Dendritic cell treated with granulocyte-macrophage colony-stimulating factor and Interleukin-4, amounts not matched to agents 40 ng/mL and 50 ng/mL, for 4 days (primary cell): ENCODE results near the gene CEMIP.
"Not testable (repeated sequence)": the region's sequence is repeated elsewhere in the genome, so short reads cannot be mapped to it uniquely, and the experiment has no call there.

ENCODE experiments used
- H3K27ac Mint-ChIP-seq: one replicate; pipeline ENCODE4 v1.8.0; 2022; ENCODE audit warnings: mild to moderate bottlenecking, mixed read lengths
- H3K27me3 Mint-ChIP-seq: one replicate; pipeline ENCODE4 v1.8.0; 2022; ENCODE audit warnings: mild to moderate bottlenecking, mixed read lengths
- H3K36me3 Mint-ChIP-seq: one replicate; pipeline ENCODE4 v1.8.0; 2022; ENCODE audit warnings: low read depth, mixed read lengths
- H3K4me1 Mint-ChIP-seq: one replicate; pipeline ENCODE4 v1.8.0; 2022; ENCODE audit warnings: low read depth, mixed read lengths
- H3K4me3 Mint-ChIP-seq: one replicate; pipeline ENCODE4 v1.8.0; 2022; ENCODE audit warnings: mild to moderate bottlenecking, moderate library complexity, mixed read lengths
- H3K9me3 Mint-ChIP-seq: one replicate; pipeline ENCODE4 v1.8.0; 2022; ENCODE audit warnings: mixed read lengths
- intact Hi-C: fragments of 100-400 bp; cut with micrococcal nuclease; formaldehyde crosslinking; loops from one replicate; pipeline ENCODE4 v1.15.0; 2022

Gene CEMIP

DNA sequence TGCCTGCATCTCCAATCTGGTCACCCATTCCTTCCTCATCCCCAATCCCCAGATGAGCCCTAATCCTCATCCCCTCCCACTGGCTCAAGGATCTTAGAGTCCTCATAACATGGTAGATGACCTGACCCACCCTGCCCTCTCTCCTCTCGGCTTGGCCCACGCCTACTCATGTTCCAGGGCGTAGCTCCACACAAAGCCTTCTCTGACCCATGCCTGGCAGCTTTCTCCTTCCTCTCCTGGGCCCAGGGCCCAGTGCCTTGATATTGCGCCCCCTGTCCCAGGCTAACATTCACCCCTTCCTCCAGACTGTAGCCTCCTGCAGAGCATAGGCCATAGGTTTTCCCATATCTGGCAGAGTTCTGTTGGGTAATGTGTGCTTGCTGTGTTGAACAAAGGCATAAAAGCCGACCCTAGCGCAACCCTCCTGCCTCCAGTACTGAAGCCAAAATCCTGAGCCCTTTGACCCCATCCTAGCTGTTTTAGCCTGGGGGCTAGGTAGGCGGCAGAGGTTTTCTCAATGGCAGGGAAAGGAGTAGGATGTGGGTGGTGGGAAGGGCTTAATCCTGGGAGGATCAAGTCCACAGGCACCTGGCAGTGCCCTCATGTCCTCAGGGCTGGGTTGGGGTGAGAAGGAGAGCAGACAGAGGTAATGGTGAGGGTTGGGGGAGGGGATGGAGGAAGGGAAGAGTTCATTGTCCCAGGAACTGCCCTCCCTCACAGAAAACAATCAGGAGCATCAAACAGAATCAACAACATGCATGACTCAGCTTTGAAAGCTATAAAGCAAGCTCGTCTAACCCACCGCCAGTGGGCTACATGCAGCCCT, 175.0 kb downstream of the CEMIP start:
- H3K36me3 Mint-ChIP-seq: peaks cover 49% of the 10 kb centered on the region
- H3K27ac Mint-ChIP-seq: no peak overlapping the region
- peaks cover 26% of the 10 kb centered on the region for H3K4me1 Mint-ChIP-seq
- H3K9me3 Mint-ChIP-seq: no peaks in the 10 kb centered on the region
- H3K27me3 Mint-ChIP-seq: no peaks in the 10 kb centered on the region
- intact Hi-C loops: no loop called here
- H3K4me3 Mint-ChIP-seq: no peak overlapping the region

DNA sequence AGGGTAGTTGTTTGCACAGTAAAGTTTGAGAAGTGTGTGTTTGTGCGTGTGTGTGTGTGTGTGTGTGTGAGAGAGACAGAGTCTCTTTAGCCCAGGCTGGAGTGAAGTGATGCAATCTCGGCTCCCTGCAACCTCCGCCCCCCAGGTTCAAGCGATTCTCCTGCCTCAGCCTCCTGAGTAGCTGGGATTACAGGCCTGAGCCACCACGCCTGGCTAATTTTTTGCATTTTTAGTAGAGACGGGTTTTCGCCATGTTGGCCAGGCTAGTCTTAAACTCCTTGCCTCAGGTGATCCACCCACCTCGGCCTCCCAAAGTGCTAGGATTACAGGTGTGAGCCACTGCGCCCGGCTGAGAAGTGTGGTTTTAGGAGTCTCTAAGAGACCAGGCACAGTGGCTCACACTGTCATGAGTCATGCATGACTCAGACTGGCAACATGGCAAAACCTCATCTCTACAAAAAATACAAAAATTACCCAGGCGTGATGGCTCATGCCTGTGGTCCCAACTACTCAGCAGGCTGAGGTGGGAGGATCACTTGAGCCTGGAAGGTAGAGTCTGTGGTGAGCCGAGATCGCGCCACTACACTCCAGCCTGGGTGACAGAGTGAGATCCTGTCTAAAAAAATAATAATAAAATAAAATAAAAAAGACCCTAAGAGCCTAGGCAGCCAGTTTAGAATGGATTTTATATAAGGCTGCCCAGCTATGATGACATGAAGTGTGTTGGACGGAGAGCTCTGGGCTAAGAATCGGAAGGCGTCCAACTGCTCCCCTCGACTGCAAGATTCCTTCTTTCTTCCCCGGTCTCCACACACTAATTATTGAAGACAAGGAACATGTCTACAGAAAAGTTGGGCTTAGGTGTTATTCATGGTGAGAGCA, 176.6 kb downstream of the CEMIP start:
- peaks cover 26% of the 10 kb centered on the region for H3K4me1 Mint-ChIP-seq
- H3K27ac Mint-ChIP-seq, H3K27me3 Mint-ChIP-seq, H3K4me3 Mint-ChIP-seq, intact Hi-C loops, H3K9me3 Mint-ChIP-seq: not testable (repeated sequence)
- H3K36me3 Mint-ChIP-seq: peaks cover 48% of the 10 kb centered on the region

DNA sequence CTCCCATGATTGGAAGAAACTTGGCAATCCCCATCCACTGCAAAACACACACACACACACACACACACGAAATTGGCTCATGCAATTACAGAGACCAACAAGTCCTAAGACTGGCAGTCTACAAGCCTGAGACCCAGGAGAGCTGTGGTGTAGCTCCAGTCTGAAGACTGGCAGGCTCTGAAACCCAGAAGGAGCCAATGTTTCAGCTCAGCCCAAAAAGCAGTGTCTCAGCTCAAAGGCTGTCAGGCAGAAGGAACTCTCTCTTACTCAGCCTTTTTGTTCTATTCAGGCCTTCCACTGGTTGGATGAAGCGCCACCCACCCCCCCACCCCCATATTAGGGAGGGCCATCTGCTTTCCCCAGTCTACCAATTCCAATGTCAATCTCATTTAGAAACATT, 178.4 kb downstream of the CEMIP start:
- Mint-ChIP-seq H3K27me3 (no peaks in the 10 kb centered on the region), H3K36me3 (peaks cover 45% of the 10 kb centered on the region), H3K9me3 (no peaks in the 10 kb centered on the region), H3K4me3 (no peak overlapping the region), H3K4me1 (peaks cover 30% of the 10 kb centered on the region), H3K27ac (no peak overlapping the region)
- intact Hi-C loops: no loop called here

DNA sequence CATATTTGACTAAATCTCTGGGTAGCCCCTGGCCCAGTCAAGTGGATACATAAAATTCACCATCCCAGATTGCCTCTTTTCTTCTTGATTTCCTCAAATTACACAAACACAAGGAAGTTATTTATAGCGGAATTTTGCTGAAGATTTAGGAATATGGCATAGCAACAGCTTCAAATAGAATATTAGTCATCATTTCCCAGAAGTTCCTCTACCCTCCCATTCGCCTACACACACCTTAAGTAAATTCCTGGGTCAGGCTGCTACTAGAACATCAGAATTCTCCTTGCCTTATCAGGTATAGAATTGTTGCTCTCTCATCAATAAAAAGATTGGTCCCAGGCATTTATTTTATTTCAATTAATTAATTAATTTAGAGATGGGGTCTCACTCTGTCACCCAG, 178.8 kb downstream of the CEMIP start:
- intact Hi-C loops: no loop called here
- Mint-ChIP-seq H3K4me1 (peaks cover 34% of the 10 kb centered on the region), H3K36me3 (peaks cover 45% of the 10 kb centered on the region), H3K27ac (no peak overlapping the region), H3K4me3 (no peak overlapping the region), H3K9me3 (no peaks in the 10 kb centered on the region), H3K27me3 (no peaks in the 10 kb centered on the region)

DNA sequence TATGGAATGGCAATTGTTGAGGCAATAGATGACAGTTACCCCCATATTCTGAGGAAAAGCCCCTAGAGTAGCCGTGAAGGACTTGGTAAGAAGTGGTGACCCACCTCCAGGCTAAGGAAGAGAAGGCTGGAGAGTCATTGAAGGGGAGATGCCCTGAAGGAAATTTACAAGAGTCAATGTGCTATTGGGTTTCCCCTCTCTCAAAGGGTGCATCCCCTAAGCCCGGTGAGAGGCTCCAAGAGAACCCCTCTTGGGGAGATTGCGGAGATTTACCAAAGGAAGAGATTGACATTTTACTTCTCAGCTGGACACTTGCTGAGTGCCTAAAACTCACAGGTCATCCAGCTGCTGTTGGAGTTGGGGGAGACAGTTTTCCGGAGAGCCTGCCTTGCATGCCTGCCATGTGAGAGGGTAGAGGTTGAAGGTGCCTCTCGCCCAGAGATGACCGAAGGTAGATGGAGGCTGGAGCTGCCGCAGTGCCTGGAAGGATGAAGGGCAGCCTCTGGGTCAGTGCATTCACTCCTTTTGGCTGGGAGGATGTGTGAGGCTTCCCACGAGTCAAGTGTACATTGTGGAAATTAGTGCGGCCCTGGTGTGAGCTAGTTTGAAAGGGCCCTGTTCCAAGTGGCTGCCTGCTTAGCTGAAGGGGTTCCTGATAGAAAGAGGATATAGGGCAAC, 179.8 kb downstream of the CEMIP start:
- Mint-ChIP-seq H3K36me3 (peaks cover 47% of the 10 kb centered on the region), H3K4me1 (peaks cover 34% of the 10 kb centered on the region), H3K27me3 (no peaks in the 10 kb centered on the region), H3K4me3 (no peak overlapping the region), H3K27ac (no peak overlapping the region), H3K9me3 (no peaks in the 10 kb centered on the region)
- intact Hi-C loops: no loop called here

DNA sequence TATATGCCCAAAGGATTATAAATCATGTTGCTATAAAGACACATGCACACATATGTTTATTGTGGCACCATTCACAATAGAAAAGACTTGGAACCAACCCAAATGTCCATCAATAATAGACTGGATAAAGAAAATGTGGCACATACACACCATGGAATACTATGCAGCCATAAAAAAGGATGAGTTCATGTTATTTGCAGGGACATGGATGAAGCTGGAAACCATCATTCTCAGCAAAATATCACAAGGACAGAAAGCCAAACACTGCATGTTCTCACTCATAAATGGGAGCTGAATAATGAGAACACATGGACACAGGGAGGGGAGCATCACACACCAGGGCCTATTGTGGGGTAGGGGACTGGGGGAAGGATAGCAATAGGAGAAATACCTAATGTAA, 186.3 kb downstream of the CEMIP start:
- H3K27me3 Mint-ChIP-seq, H3K9me3 Mint-ChIP-seq, H3K4me3 Mint-ChIP-seq, H3K27ac Mint-ChIP-seq, H3K4me1 Mint-ChIP-seq: not testable (repeated sequence)
- intact Hi-C loops: loop anchor here (5.0 to 10.0 kb wide), 2 partner anchors 191 to 398 kb away; partner anchors contain the start of gene CEMIP
- H3K36me3 Mint-ChIP-seq: peaks cover 82% of the 10 kb centered on the region

DNA sequence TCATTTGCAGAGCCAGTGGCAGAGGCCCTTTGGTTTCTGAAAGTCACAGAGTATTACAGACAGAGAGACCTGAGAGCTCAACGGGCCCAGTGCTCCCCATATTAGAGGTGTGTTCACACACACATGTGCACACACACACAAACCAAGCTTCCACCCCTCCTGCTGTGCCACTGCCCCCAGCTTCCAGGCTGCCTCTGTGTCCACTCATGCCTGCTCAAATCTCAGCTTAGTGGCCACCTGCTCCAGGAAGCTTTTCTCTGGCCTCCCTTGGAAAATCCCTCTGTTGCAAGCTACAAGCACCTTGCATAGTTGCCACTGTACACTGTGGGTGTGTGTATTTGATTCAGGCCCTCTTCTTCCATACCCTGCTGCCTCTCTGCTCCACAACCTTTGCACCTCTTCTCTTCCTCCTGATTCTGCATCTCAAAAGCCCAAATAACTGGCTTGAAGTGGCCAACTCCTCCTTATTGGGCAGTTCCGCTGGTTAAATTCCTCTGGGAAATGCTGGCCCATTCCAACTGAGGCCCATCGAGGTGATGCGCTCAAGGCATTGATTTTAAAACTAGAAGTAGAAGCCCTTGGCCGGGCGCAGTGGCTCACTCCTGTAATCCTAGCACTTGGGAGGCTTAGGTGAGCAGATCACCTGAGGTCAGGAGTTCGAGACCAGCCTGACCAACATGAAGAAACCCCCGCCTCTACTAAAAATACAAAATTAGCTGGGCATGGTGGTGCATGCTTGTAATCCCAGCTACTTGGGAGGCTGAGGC, 187.4 kb downstream of the CEMIP start:
- peaks cover 84% of the 10 kb centered on the region for H3K36me3 Mint-ChIP-seq
- no peak overlapping the region for H3K27ac Mint-ChIP-seq
- no peak overlapping the region for H3K4me3 Mint-ChIP-seq
- intact Hi-C loops: loop anchor here (5.0 to 10.0 kb wide), 2 partner anchors 192 to 399 kb away; partner anchors contain the start of gene CEMIP
- H3K4me1 Mint-ChIP-seq: peaks cover 8% of the 10 kb centered on the region
- no peaks in the 10 kb centered on the region for H3K27me3 Mint-ChIP-seq
- H3K9me3 Mint-ChIP-seq: no peaks in the 10 kb centered on the region

DNA sequence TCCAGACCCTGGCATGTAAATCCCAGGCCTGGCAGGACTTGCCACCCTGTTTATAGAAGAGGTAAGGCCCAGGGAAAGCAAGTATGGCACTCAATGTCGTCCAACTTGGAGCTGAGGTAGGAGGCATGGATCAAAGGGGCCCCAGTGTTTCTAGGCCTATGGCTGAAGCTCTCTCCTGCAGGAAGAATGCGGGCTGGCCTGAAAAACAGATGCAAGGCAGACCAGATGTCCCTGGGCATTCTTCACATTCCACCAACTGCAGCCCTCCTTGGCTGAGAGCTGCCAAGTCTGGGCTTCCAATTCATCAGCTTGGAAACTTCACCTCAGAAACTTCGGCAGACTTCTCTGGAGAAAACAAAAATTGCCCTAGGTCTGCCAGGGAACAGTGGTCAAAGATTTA, 188.3 kb downstream of the CEMIP start:
- peaks cover 5% of the 10 kb centered on the region for H3K4me1 Mint-ChIP-seq
- no peaks in the 10 kb centered on the region for H3K27me3 Mint-ChIP-seq
- intact Hi-C loops: loop anchor here (5.0 to 10.0 kb wide), 2 partner anchors 193 to 400 kb away; partner anchors contain the start of gene CEMIP
- no peak overlapping the region for H3K27ac Mint-ChIP-seq
- H3K36me3 Mint-ChIP-seq: peaks cover 89% of the 10 kb centered on the region
- H3K9me3 Mint-ChIP-seq: no peaks in the 10 kb centered on the region
- no peak overlapping the region for H3K4me3 Mint-ChIP-seq

DNA sequence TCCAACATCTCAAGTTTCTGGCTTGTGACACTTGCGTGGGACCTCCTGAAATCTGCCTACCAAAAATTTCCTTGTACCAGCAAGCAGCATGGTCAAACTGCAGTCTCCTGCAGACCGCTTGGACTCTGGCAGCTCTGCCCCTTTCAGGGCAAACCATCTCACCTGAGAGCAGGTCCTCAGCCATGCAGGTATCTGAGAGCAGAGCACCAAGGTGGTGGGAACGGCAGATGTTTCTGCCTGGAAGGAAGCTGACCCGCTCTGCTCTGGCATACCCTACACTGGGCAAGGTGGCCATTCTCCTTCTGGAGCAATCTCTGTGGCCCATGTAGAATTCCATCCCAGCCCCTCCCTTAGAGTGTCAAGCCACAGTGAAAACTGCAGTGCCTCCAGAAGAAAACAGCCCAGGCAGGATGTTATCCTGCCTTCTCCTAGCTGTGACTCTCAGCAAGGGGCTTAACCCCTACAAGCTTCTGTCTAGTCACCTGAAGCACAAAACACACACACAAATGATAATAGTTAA, 188.9 kb downstream of the CEMIP start:
- Mint-ChIP-seq H3K27ac (no peak overlapping the region), H3K36me3 (peaks cover 89% of the 10 kb centered on the region), H3K27me3 (no peaks in the 10 kb centered on the region), H3K4me3 (no peak overlapping the region), H3K9me3 (no peaks in the 10 kb centered on the region), H3K4me1 (no peaks in the 10 kb centered on the region)
- intact Hi-C loops: loop anchor here (5.0 to 10.0 kb wide), 2 partner anchors 193 to 401 kb away; partner anchors contain the start of gene CEMIP

DNA sequence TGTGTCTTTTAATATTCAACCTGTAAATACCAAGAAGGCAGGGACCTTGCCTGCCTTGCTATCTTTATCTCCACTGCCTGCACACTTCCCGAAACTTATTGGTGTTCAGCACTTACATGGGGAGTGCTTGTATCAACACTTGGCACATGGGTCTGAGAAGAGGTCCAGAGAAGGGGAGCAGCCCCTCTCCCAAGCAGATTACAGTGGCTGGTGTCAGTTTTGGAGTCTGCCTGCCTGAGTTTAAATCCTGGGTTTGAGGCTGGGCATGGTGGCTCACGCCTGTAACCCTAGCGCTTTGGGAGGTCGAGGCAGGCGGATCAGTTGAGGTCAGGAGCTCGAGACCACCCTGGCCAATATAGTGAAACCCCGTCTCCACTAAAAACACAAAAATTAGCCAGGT, 190.1 kb downstream of the CEMIP start:
- H3K4me1 Mint-ChIP-seq: no peaks in the 10 kb centered on the region
- H3K4me3 Mint-ChIP-seq: no peak overlapping the region
- H3K27ac Mint-ChIP-seq: no peak overlapping the region
- no peaks in the 10 kb centered on the region for H3K27me3 Mint-ChIP-seq
- H3K36me3 Mint-ChIP-seq: peaks cover 87% of the 10 kb centered on the region
- intact Hi-C loops: loop anchor here (5.0 to 10.0 kb wide), 2 partner anchors 195 to 402 kb away; partner anchors contain the start of gene CEMIP
- H3K9me3 Mint-ChIP-seq: no peaks in the 10 kb centered on the region

DNA sequence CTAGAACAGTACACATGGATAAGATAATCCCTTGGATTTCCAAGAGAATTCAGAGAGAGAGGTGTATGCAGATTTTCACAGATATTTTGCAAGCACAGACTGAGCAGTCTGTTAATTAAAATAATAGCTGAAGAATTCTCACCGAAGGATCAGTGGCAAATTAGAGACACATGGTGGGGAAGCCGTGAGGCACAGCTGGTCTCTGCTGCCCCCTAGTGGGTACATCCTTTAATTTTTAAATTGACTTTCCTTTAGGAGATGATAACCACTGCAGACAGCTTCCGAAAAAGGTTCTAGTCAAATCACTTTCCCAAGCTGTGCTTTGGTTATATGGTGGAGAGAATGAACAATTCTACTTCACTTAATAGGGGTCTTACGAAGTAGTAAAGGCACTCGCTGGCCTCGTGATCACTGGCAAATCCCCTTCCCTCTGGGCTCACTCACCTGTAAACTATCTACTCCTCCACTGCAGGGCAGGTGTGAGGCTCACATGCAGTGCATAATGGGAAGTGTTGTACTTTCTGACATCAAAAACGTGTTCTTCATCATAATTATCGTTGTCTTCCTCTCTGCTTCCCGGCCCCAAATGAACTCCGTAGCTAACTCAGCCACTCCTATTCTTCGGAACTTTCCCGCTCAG, 191.0 kb downstream of the CEMIP start:
- Mint-ChIP-seq H3K36me3 (peaks cover 86% of the 10 kb centered on the region), H3K9me3 (no peaks in the 10 kb centered on the region), H3K4me1 (no peaks in the 10 kb centered on the region), H3K27me3 (no peaks in the 10 kb centered on the region), H3K4me3 (no peak overlapping the region), H3K27ac (no peak overlapping the region)
- intact Hi-C loops: loop anchor here (2.0 kb wide), 1 partner anchor 549 kb away; no protein-coding TSS in a partner anchor

DNA sequence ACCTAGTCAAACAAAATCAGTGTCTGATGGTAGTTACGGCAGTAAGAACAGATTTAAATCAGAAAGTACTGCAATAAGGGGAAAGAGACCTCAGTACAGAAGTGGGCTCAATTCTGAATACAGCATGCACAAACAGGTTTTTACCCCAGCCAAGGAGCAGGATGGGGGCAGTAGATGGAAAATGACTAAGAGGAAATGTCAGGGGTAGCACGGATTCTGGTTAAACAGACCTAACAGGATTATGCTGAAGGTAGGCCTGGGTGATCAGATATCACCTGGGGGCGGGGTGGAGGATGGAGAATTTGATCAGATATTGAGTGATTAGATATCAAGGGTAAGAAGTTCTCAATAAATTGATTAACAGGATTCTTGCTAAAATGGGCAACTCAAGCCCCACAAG, 191.5 kb downstream of the CEMIP start:
- Mint-ChIP-seq H3K4me1 (no peaks in the 10 kb centered on the region), H3K27me3 (no peaks in the 10 kb centered on the region), H3K36me3 (peaks cover 86% of the 10 kb centered on the region), H3K9me3 (no peaks in the 10 kb centered on the region), H3K4me3 (no peak overlapping the region), H3K27ac (no peak overlapping the region)
- intact Hi-C loops: loop anchor here (2.0 kb wide), 1 partner anchor 550 kb away; no protein-coding TSS in a partner anchor
